Lung (tissue), 12 donors: ENCODE results near the gene RCOR1. TPM values are rescaled to one million over a fixed set of nuclear protein-coding genes. Genes with fewer than 3 reads are reported as not detected.

Source experiments
- ATAC-seq: fragments of 200-7000 bp; cut with Tn5 transposase; one replicate; pipeline ENCODE4 v1.9.1; 2020; ENCODE audit warnings: moderate number of reproducible peaks; ENCODE audit not compliant: insufficient read depth, low FRiP score
- DNase-seq, 3 donors: peaks; one replicate each; pipeline ENCODE4 v3.0.0-alpha.2; 2013 to 2017
- H3K27ac ChIP-seq, 2 donors: one replicate each; pipeline ENCODE4 v1.5.1; 2013; ENCODE audit warnings: mild to moderate bottlenecking in 2 of 2, moderate library complexity in 2 of 2, control low read depth in 1 of 2, inconsistent platforms in 1 of 2, low read depth in 1 of 2, low read length in 1 of 2
- H3K27me3 ChIP-seq, 3 donors: one replicate each; pipeline ENCODE4 v1.5.1; 2013; ENCODE audit warnings: low read length in 2 of 3; ENCODE audit not compliant: control insufficient read depth in 3 of 3, insufficient read depth in 3 of 3
- H3K36me3 ChIP-seq, 4 donors: one replicate each; pipeline ENCODE4 v1.5.1; 2013; ENCODE audit warnings: low read length in 4 of 4, mild to moderate bottlenecking in 1 of 4, moderate library complexity in 1 of 4; ENCODE audit not compliant: control insufficient read depth in 4 of 4, insufficient read depth in 4 of 4
- H3K4me1 ChIP-seq, 5 donors: one replicate each; pipeline ENCODE4 v1.5.1; 2013; ENCODE audit warnings: low read length in 5 of 5, mild to moderate bottlenecking in 2 of 5, moderate library complexity in 1 of 5; ENCODE audit not compliant: control insufficient read depth in 5 of 5, insufficient read depth in 5 of 5
- H3K4me3 ChIP-seq: one replicate; pipeline ENCODE4 v1.5.1; 2013; ENCODE audit warnings: mild to moderate bottlenecking, control low read depth, moderate library complexity
- H3K9ac ChIP-seq, 2 donors: one replicate each; pipeline ENCODE4 v1.5.1; 2013; ENCODE audit warnings: low read length in 2 of 2, control low read depth in 1 of 2; ENCODE audit not compliant: insufficient read depth in 1 of 2
- H3K9me3 ChIP-seq, 4 donors: one replicate each; pipeline ENCODE4 v1.5.1; 2013; ENCODE audit warnings: low read length in 3 of 4, mild to moderate bottlenecking in 1 of 4, moderate library complexity in 1 of 4; ENCODE audit not compliant: control insufficient read depth in 4 of 4, insufficient read depth in 3 of 4
- CTCF ChIP-seq: IDR thresholded peaks from 2 replicates; pipeline ENCODE4 v1.5.1; 2012; ENCODE audit warnings: mild to moderate bottlenecking; ENCODE audit errors: control extremely low read depth, extremely low read depth
- WGBS, 2 donors: extraction: QIAGEN DNeasy Blood & Tissue Kit; methylation state at CpG; one replicate each; pipeline ENCODE4 v1.1.7; 2013; 5-methylcytosine and 5-hydroxymethylcytosine counted together
- polyA plus RNA-seq, 2 donors: library from polyadenylated mRNA; stranded (reverse); fragments of 200-250 nt; gene quantifications; one replicate each; pipeline ENCODE4 v1.2.1, GENCODE V29; 2013
- total RNA-seq, 2 donors: library from RNA; depleted of rRNA in 1 of 2; stranded (reverse); fragments of >200 nt in 1 of 2; gene quantifications; one replicate each; pipeline ENCODE4 v1.2.1, GENCODE V29; 2014 to 2021
- donor health status: control.
- donor health status: control.
- donor health status: Bipolar disorder and iron deficiency.
- donor health status: healthy.
- donor health status: DM: yes; HTN: yes; CAD: no.

Gene RCOR1
- total and polyA plus RNA-seq, 4 donors = 7.9 to 63.9 (median 22.4) TPM

GRCh38 chr14:102578821-102579220 lies 13.6 kb upstream of the RCOR1 start:
- ATAC-seq (no peak), DNase-seq (no peak)
- H3K4me3 ChIP-seq = no peak overlapping the region
- WGBS, 2 donors = 87 to 88% methylated on average over 7 of the region's 7 CpGs
- TF ChIP-seq CTCF = no peak
- H3K9ac ChIP-seq = no peak overlapping the region
- H3K27ac ChIP-seq = no peak overlapping the region
- H3K27me3 ChIP-seq = no peaks in the 10 kb centered on the region
- no peaks in the 10 kb centered on the region for H3K36me3 ChIP-seq
- no peaks in the 10 kb centered on the region for H3K9me3 ChIP-seq
- peaks cover 0 to 12% (median 0%) of the 10 kb centered on the region in 5 donors for H3K4me1 ChIP-seq

- H3K9me3 ChIP-seq = no peaks in the 10 kb centered on the region
- ATAC-seq (no peak), DNase-seq (peak; percentile 47 to 71 (median 64))
- peaks cover 0 to 11% (median 0%) of the 10 kb centered on the region in 5 donors for H3K4me1 ChIP-seq
- H3K36me3 ChIP-seq = no peaks in the 10 kb centered on the region
- H3K27me3 ChIP-seq = no peaks in the 10 kb centered on the region
- no peak overlapping the region for H3K27ac ChIP-seq
- H3K9ac ChIP-seq = no peak overlapping the region
- WGBS, 2 donors = 67 to 74% methylated on average over 19 of the region's 19 CpGs
- no peak for TF ChIP-seq CTCF
- no peak overlapping the region for H3K4me3 ChIP-seq
Observed at GRCh38 chr14:102579696-102580549, 12.5 kb upstream of the RCOR1 start.

- Histone ChIP-seq H3K27me3 (no peaks in the 10 kb centered on the region), H3K4me3 (no peak overlapping the region), H3K4me1 (peaks cover 0 to 18% (median 2%) of the 10 kb centered on the region in 5 donors), H3K9me3 (no peaks in the 10 kb centered on the region), H3K9ac (no peak overlapping the region), H3K27ac (no peak overlapping the region), H3K36me3 (no peaks in the 10 kb centered on the region)
- no peak for TF ChIP-seq CTCF
- DNase-seq (no peak), ATAC-seq (no peak)
- WGBS, 2 donors = 94 to 96% methylated on average over 10 of the region's 10 CpGs
Observed at GRCh38 chr14:102580550-102581110, 11.8 kb upstream of the RCOR1 start.
